HEK293 (cell line): ENCODE data around the gene BDNF.

Source experiments
- CTCF ChIA-PET: fragments of 350-600 bp; formaldehyde crosslinking; extraction: SDS; loops from one replicate; lab custom pipeline; 2021; ENCODE audit warnings: antibody characterized with exemption; lab: Yijun Ruan, JAX
- POLR2A ChIA-PET: fragments of 300-600 bp; formaldehyde crosslinking; extraction: SDS; loops from one replicate; lab custom pipeline; 2020; ENCODE audit warnings: antibody characterized with exemption, inconsistent platforms; lab: Yijun Ruan, JAX
- H3K27ac ChIP-seq: fragments of 200-500 bp; sonication (Bioruptor generic); 2 replicates; pipeline ENCODE4 v1.5.1; 2014; ENCODE audit warnings: low read depth, low read length, control low read depth, inconsistent platforms; ENCODE audit errors: extremely low read depth
- H3K36me3 ChIP-seq, 2 experiments: fragments of 200-500 bp in 1 of 2; sonication (Bioruptor generic) in 1 of 2; 1 replicate in 1 of 2; 2 replicates in 1 of 2; pipeline ENCODE4 v1.5.1; 2014 to 2017; ENCODE audit warnings: inconsistent platforms in 2 of 2, low read length in 2 of 2; ENCODE audit not compliant: control insufficient read depth in 2 of 2, insufficient read depth in 1 of 2
- H3K4me1 ChIP-seq: fragments of 200-500 bp; sonication (Bioruptor generic); 2 replicates; pipeline ENCODE4 v1.5.1; 2014; ENCODE audit warnings: mild to moderate bottlenecking, low read length, inconsistent platforms; ENCODE audit not compliant: control insufficient read depth, insufficient read depth
- H3K4me3 ChIP-seq: 2 replicates; pipeline ENCODE4 v1.5.1; 2011; ENCODE audit warnings: low read depth, mild to moderate bottlenecking, control low read depth, low read length, moderate library complexity
- H3K9me3 ChIP-seq: fragments of 200-500 bp; sonication (Bioruptor generic); 2 replicates; pipeline ENCODE4 v1.5.1; 2014; ENCODE audit warnings: low read depth, low read length, inconsistent platforms; ENCODE audit not compliant: control insufficient read depth, insufficient read depth
- GLIS1 ChIP-seq: fragments of 450-650 bp; formaldehyde crosslinking; IDR thresholded peaks from 2 replicates; pipeline ENCODE4 v1.5.1; 2016; ENCODE audit warnings: missing biosample characterization, missing genetic modification characterization
- HOXC10 ChIP-seq: sonication (generic); formaldehyde crosslinking; IDR thresholded peaks from 2 replicates; pipeline ENCODE4 v1.8.1; 2023; ENCODE audit warnings: mild to moderate bottlenecking, missing genetic modification reagents
- ZBTB20 ChIP-seq: fragments of 450-650 bp; formaldehyde crosslinking; IDR thresholded peaks from 2 replicates; pipeline ENCODE4 v1.5.1; 2016; ENCODE audit warnings: missing biosample characterization, missing genetic modification characterization
- ZFHX2 ChIP-seq: fragments of 450-650 bp; formaldehyde crosslinking; conservative IDR thresholded peaks from 2 replicates; pipeline ENCODE4 v1.5.1; 2016; ENCODE audit warnings: missing biosample characterization, missing genetic modification characterization
- ZFP41 ChIP-seq: fragments of 450-650 bp; formaldehyde crosslinking; IDR thresholded peaks from 2 replicates; pipeline ENCODE4 v1.5.1; 2016; ENCODE audit warnings: missing biosample characterization, missing genetic modification characterization, borderline replicate concordance
- ZNF184 ChIP-seq: fragments of 450-650 bp; IDR thresholded peaks from 2 replicates; pipeline ENCODE4 v1.5.1; 2018; ENCODE audit warnings: missing biosample characterization, mild to moderate bottlenecking, missing genetic modification characterization
- ZNF19 ChIP-seq: fragments of 450-650 bp; formaldehyde crosslinking; IDR thresholded peaks from 2 replicates; pipeline ENCODE4; 2016; ENCODE audit warnings: missing biosample characterization, missing genetic modification characterization, low read depth
- ZNF423 ChIP-seq: fragments of 450-650 bp; formaldehyde crosslinking; IDR thresholded peaks from 2 replicates; pipeline ENCODE4 v1.5.1; 2016; ENCODE audit warnings: missing biosample characterization, missing genetic modification characterization
- ZNF510 ChIP-seq: fragments of 450-650 bp; formaldehyde crosslinking; IDR thresholded peaks from 2 replicates; pipeline ENCODE4 v1.5.1; 2018; ENCODE audit warnings: mild to moderate bottlenecking, missing genetic modification characterization, missing biosample characterization; ENCODE audit not compliant: insufficient replicate concordance
- ZNF529 ChIP-seq: fragments of 450-650 bp; formaldehyde crosslinking; IDR thresholded peaks from 2 replicates; pipeline ENCODE4 v1.5.1; 2017; ENCODE audit warnings: missing genetic modification characterization, missing biosample characterization; ENCODE audit not compliant: insufficient replicate concordance
- ZNF544 ChIP-seq: fragments of 450-650 bp; formaldehyde crosslinking; IDR thresholded peaks from 2 replicates; pipeline ENCODE4 v1.5.0; 2017; ENCODE audit warnings: missing biosample characterization, missing genetic modification characterization
- ZNF596 ChIP-seq: fragments of 450-650 bp; IDR thresholded peaks from 2 replicates; pipeline ENCODE4 v1.5.0; 2018; ENCODE audit warnings: missing biosample characterization, mild to moderate bottlenecking, missing genetic modification characterization, moderate library complexity
- ZNF664 ChIP-seq: fragments of 450-650 bp; formaldehyde crosslinking; IDR thresholded peaks from 2 replicates; pipeline ENCODE4 v1.5.1; 2016; ENCODE audit warnings: missing biosample characterization, missing genetic modification characterization
- ZNF677 ChIP-seq: fragments of 450-650 bp; IDR thresholded peaks from 2 replicates; pipeline ENCODE4 v1.5.0; 2018; ENCODE audit warnings: missing biosample characterization, mild to moderate bottlenecking, missing genetic modification characterization, moderate library complexity
- ZNF747 ChIP-seq: fragments of 450-650 bp; formaldehyde crosslinking; IDR thresholded peaks from 2 replicates; pipeline ENCODE4 v1.5.1; 2016; ENCODE audit warnings: missing biosample characterization, missing genetic modification characterization
- TF ChIP-seq, protein P1 (sequence below): fragments of 450-650 bp; formaldehyde crosslinking; IDR thresholded peaks from 2 replicates; pipeline ENCODE4 v1.5.1; 2017; ENCODE audit warnings: missing biosample characterization, missing genetic modification characterization
- TF ChIP-seq, protein P2 (sequence below): fragments of 450-650 bp; formaldehyde crosslinking; IDR thresholded peaks from 2 replicates; pipeline ENCODE4 v1.5.1; 2017; ENCODE audit warnings: missing biosample characterization, missing genetic modification characterization
- TF ChIP-seq, protein P3 (sequence below): fragments of 450-650 bp; formaldehyde crosslinking; IDR thresholded peaks from 2 replicates; pipeline ENCODE4 v1.5.1; 2016; ENCODE audit warnings: missing biosample characterization, missing genetic modification characterization
- TF ChIP-seq, protein P4 (sequence below): fragments of 450-650 bp; formaldehyde crosslinking; conservative IDR thresholded peaks from 2 replicates; pipeline ENCODE4 v1.5.1; 2016; ENCODE audit warnings: low read depth, missing biosample characterization, missing genetic modification characterization
- TF ChIP-seq, protein P5 (sequence below): fragments of 450-650 bp; formaldehyde crosslinking; IDR thresholded peaks from 2 replicates; pipeline ENCODE4 v1.5.1; 2016; ENCODE audit warnings: missing biosample characterization, missing genetic modification characterization

Gene BDNF

DNA sequence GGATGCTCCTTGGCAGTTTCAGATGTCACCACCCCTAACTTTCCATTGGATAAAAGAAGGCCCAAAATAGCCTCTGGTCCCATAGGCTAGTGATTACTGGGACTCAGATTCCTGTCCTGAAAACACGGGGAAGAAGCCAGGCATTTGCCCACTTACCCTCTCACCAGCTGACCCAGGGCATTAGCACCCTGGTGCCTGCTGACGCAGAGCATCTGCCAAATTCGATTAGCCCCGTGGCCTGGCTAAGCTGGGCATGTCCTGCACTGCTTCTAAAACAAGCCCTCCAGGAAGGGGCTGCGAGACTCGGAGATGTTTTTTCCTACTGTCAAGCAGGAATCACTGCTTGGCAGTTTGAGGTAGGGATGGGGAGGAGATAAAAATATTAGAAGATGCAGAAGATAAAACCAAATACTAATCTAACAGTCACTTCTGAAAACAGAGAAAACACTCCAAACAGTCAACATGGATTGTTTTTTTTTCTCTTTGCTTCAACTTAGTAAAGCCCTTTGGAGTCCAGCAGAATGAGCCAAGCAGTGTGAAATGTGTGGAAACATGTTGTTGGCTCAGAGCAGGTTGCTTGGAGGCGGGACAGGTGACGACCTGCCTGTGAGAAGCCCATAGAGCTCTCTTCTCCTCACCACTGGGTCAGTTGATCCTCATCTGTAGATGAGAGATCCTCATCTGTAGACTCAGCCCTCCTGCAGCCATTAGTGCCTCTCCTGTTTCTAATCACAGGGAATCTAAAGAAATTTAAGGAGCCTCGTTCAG, 54.0 kb downstream of the BDNF start:
- Histone ChIP-seq H3K4me1 (no peaks in the 10 kb centered on the region), H3K27ac (no peak overlapping the region), H3K36me3 (no peaks in the 10 kb centered on the region), H3K9me3 (no peaks in the 10 kb centered on the region), H3K4me3 (no peak overlapping the region)
- no peak for TF ChIP-seq ZFP41 (tag by site-specific recombination)
- TF ChIP-seq ZNF529 (tag by site-specific recombination), result no peak
- TF ChIP-seq ZNF423, result no peak
- TF ChIP-seq, protein P1, sequence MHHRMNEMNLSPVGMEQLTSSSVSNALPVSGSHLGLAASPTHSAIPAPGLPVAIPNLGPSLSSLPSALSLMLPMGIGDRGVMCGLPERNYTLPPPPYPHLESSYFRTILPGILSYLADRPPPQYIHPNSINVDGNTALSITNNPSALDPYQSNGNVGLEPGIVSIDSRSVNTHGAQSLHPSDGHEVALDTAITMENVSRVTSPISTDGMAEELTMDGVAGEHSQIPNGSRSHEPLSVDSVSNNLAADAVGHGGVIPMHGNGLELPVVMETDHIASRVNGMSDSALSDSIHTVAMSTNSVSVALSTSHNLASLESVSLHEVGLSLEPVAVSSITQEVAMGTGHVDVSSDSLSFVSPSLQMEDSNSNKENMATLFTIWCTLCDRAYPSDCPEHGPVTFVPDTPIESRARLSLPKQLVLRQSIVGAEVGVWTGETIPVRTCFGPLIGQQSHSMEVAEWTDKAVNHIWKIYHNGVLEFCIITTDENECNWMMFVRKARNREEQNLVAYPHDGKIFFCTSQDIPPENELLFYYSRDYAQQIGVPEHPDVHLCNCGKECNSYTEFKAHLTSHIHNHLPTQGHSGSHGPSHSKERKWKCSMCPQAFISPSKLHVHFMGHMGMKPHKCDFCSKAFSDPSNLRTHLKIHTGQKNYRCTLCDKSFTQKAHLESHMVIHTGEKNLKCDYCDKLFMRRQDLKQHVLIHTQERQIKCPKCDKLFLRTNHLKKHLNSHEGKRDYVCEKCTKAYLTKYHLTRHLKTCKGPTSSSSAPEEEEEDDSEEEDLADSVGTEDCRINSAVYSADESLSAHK (tag by site-specific recombination), result no peak
- no peak for TF ChIP-seq ZNF677
- TF ChIP-seq ZNF544, result no peak
- TF ChIP-seq HOXC10 (CRISPR knock-in tag), result no peak
- TF ChIP-seq, protein P2, sequence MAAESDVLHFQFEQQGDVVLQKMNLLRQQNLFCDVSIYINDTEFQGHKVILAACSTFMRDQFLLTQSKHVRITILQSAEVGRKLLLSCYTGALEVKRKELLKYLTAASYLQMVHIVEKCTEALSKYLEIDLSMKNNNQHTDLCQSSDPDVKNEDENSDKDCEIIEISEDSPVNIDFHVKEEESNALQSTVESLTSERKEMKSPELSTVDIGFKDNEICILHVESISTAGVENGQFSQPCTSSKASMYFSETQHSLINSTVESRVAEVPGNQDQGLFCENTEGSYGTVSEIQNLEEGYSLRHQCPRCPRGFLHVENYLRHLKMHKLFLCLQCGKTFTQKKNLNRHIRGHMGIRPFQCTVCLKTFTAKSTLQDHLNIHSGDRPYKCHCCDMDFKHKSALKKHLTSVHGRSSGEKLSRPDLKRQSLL (tag by site-specific recombination), result no peak
- TF ChIP-seq ZNF664 (tag by site-specific recombination), result no peak
- no peak for TF ChIP-seq ZNF747 (tag by site-specific recombination)
- no peak for TF ChIP-seq GLIS1 (tag by site-specific recombination)
- TF ChIP-seq, protein P3, sequence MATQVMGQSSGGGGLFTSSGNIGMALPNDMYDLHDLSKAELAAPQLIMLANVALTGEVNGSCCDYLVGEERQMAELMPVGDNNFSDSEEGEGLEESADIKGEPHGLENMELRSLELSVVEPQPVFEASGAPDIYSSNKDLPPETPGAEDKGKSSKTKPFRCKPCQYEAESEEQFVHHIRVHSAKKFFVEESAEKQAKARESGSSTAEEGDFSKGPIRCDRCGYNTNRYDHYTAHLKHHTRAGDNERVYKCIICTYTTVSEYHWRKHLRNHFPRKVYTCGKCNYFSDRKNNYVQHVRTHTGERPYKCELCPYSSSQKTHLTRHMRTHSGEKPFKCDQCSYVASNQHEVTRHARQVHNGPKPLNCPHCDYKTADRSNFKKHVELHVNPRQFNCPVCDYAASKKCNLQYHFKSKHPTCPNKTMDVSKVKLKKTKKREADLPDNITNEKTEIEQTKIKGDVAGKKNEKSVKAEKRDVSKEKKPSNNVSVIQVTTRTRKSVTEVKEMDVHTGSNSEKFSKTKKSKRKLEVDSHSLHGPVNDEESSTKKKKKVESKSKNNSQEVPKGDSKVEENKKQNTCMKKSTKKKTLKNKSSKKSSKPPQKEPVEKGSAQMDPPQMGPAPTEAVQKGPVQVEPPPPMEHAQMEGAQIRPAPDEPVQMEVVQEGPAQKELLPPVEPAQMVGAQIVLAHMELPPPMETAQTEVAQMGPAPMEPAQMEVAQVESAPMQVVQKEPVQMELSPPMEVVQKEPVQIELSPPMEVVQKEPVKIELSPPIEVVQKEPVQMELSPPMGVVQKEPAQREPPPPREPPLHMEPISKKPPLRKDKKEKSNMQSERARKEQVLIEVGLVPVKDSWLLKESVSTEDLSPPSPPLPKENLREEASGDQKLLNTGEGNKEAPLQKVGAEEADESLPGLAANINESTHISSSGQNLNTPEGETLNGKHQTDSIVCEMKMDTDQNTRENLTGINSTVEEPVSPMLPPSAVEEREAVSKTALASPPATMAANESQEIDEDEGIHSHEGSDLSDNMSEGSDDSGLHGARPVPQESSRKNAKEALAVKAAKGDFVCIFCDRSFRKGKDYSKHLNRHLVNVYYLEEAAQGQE (tag by site-specific recombination), result no peak
- no peak for TF ChIP-seq ZNF596
- TF ChIP-seq ZBTB20 (tag by site-specific recombination), result no peak
- TF ChIP-seq ZNF184 (tag by site-specific recombination), result no peak
- TF ChIP-seq, protein P4, sequence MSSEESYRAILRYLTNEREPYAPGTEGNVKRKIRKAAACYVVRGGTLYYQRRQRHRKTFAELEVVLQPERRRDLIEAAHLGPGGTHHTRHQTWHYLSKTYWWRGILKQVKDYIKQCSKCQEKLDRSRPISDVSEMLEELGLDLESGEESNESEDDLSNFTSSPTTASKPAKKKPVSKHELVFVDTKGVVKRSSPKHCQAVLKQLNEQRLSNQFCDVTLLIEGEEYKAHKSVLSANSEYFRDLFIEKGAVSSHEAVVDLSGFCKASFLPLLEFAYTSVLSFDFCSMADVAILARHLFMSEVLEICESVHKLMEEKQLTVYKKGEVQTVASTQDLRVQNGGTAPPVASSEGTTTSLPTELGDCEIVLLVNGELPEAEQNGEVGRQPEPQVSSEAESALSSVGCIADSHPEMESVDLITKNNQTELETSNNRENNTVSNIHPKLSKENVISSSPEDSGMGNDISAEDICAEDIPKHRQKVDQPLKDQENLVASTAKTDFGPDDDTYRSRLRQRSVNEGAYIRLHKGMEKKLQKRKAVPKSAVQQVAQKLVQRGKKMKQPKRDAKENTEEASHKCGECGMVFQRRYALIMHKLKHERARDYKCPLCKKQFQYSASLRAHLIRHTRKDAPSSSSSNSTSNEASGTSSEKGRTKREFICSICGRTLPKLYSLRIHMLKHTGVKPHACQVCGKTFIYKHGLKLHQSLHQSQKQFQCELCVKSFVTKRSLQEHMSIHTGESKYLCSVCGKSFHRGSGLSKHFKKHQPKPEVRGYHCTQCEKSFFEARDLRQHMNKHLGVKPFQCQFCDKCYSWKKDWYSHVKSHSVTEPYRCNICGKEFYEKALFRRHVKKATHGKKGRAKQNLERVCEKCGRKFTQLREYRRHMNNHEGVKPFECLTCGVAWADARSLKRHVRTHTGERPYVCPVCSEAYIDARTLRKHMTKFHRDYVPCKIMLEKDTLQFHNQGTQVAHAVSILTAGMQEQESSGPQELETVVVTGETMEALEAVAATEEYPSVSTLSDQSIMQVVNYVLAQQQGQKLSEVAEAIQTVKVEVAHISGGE, result no peak
- TF ChIP-seq, protein P5, sequence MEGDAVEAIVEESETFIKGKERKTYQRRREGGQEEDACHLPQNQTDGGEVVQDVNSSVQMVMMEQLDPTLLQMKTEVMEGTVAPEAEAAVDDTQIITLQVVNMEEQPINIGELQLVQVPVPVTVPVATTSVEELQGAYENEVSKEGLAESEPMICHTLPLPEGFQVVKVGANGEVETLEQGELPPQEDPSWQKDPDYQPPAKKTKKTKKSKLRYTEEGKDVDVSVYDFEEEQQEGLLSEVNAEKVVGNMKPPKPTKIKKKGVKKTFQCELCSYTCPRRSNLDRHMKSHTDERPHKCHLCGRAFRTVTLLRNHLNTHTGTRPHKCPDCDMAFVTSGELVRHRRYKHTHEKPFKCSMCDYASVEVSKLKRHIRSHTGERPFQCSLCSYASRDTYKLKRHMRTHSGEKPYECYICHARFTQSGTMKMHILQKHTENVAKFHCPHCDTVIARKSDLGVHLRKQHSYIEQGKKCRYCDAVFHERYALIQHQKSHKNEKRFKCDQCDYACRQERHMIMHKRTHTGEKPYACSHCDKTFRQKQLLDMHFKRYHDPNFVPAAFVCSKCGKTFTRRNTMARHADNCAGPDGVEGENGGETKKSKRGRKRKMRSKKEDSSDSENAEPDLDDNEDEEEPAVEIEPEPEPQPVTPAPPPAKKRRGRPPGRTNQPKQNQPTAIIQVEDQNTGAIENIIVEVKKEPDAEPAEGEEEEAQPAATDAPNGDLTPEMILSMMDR (tag by site-specific recombination), result no peak
- no peak for TF ChIP-seq ZNF19
- TF ChIP-seq ZNF510 (tag by site-specific recombination), result no peak
- no peak for TF ChIP-seq ZFHX2 (tag by site-specific recombination)
- CTCF ChIA-PET, result no interaction called here
- POLR2A ChIA-PET, result no interaction called here
